HuH-7 (cell line): Measurements from ENCODE around the gene KCNK15.
A peak's percentile ranks its signal among the peaks of the same experiment; 100 is the strongest.

Source experiments
- DNase-seq: peaks from one replicate; pipeline ENCODE4 v3.0.0; 2011; ENCODE audit warnings: low spot score

Gene KCNK15

GRCh38 chr20:44788706-44789456 lies 43.2 kb downstream of the KCNK15 start:
- DNase-seq, result no peak

GRCh38 chr20:44790638-44791393 lies 45.2 kb downstream of the KCNK15 start:
- no peak for DNase-seq

GRCh38 chr20:44792796-44793195 lies 47.1 kb downstream of the KCNK15 start:
- DNase-seq, result no peak

- DNase-seq, result no peak
These were observed 50.2 kb downstream of the KCNK15 start for GRCh38 chr20:44795836-44796235.

GRCh38 chr20:44796311-44796710 lies 50.6 kb downstream of the KCNK15 start:
- DNase-seq, result no peak

- DNase-seq, result no peak
These were observed 51.2 kb downstream of the KCNK15 start for GRCh38 chr20:44796758-44797457.

GRCh38 chr20:44799691-44800090 lies 54.0 kb downstream of the KCNK15 start:
- DNase-seq, result no peak

GRCh38 chr20:44800391-44801046 lies 54.9 kb downstream of the KCNK15 start:
- DNase-seq, result peak; percentile 40
